Pancreas (tissue), 10 donors: ENCODE data around the gene RGS7BP. TPM values are rescaled to one million over a fixed set of nuclear protein-coding genes. Genes with fewer than 3 reads are reported as not detected.
A peak's percentile ranks its signal among the peaks of the same experiment; 100 is the strongest.

Source experiments
- ATAC-seq, 4 donors: fragments of 200-7000 bp; cut with Tn5 transposase; one replicate each; pipeline versions ENCODE4 v1.8.0 to v1.9.1; 2020; ENCODE audit warnings: mild to moderate bottlenecking in 4 of 4, moderate library complexity in 4 of 4
- DNase-seq, 6 donors: peaks; one replicate each; pipeline ENCODE4 v3.0.0-alpha.2; 2020
- FAIRE-seq: peaks from 2 replicates; lab custom pipeline; 2012; peaks lifted over from hg19 to GRCh38; lab: Jason Lieb, UNC
- H3K27ac ChIP-seq, 4 donors: fragments of 200-600 bp; sonication (generic); 1 replicate in 3 of 4; 2 replicates in 1 of 4; pipeline versions ENCODE4 v1.5.0 to v1.8.0; 2020
- H3K27me3 ChIP-seq, 4 donors: fragments of 200-600 bp; one replicate each; pipeline ENCODE4 v1.8.0; 2021
- H3K36me3 ChIP-seq, 3 donors: fragments of 200-600 bp; sonication (generic) in 1 of 3; one replicate each; pipeline versions ENCODE4 v1.5.0 to v1.8.0; 2020 to 2021
- H3K4me1 ChIP-seq, 3 donors: fragments of 200-600 bp; one replicate each; pipeline ENCODE4 v1.8.0; 2021
- H3K4me3 ChIP-seq, 4 donors: fragments of 200-600 bp; sonication (generic) in 2 of 4; one replicate each; pipeline versions ENCODE4 v1.5.0 to v1.8.0; 2020 to 2021
- H3K9me3 ChIP-seq, 4 donors: fragments of 200-600 bp; one replicate each; pipeline ENCODE4 v1.8.0; 2021
- CTCF ChIP-seq, 4 donors: fragments of 200-600 bp; sonication (generic) in 3 of 4; IDR thresholded peaks; one replicate each; pipeline versions ENCODE4 v1.5.0 to v1.8.0; 2021; ENCODE audit warnings: antibody characterized with exemption in 4 of 4
- WGBS, 2 donors: extraction: QIAGEN DNeasy Blood & Tissue Kit; methylation state at CpG; one replicate each; pipeline ENCODE4 v1.1.7; 2013; 5-methylcytosine and 5-hydroxymethylcytosine counted together
- intact Hi-C, 3 donors: fragments of 100-400 bp; cut with DNase I; formaldehyde crosslinking; loops; one replicate each; pipeline versions ENCODE4 v1.11.1 to v1.14.2; 2022
- polyA plus RNA-seq, 2 donors: library from polyadenylated mRNA; stranded (reverse); fragments of 200-250 nt; gene quantifications; one replicate each; pipeline ENCODE4 v1.2.3, GENCODE V29; 2013
- total RNA-seq, 6 donors: library from RNA; stranded (reverse); fragmentation: NEBNext Ultra II Directional in 4 of 6; extraction: Animal tissue kit (Norgen Biotek cat#: 25700) in 4 of 6; gene quantifications; one replicate each; pipeline versions ENCODE4 v1.2.1 to v1.2.4, GENCODE V29; 2021 to 2023
- donor health status: healthy with polysubstance abuse.
- donor health status: DM: no; HTN: no; CAD: no; lungs with moderate emphysema.
- donor health status: DM: no; HTN: no; CAD: no.
- donor health status: control.
- donor health status: control.
- donor health status: Bipolar disorder and iron deficiency.
- donor health status: DM: yes; HTN: yes; CAD: no.
- donor health status: DM: no; HTN: no; CAD: no.
- donor health status: DM: no; HTN: no; CAD: no.
- donor health status: DM: yes; HTN: yes; CAD: no.

RGS7BP gene
- total and polyA plus RNA-seq, 8 donors: 0.04 to 0.58 (median 0.15) TPM

GRCh38 chr5:64507264-64507605 lies 1.4 kb downstream of the RGS7BP start:
- no peak for FAIRE-seq
- Histone ChIP-seq H3K36me3 (no peaks in the 10 kb centered on the region), H3K27me3 (peaks cover 0 to 20% (median 0%) of the 10 kb centered on the region in 4 donors), H3K4me3 (peak overlapping the region in 1 of 4 donors; percentile 50), H3K4me1 (peaks cover 0 to 2% (median 0%) of the 10 kb centered on the region in 3 donors), H3K27ac (no peak overlapping the region), H3K9me3 (no peaks in the 10 kb centered on the region)
- ATAC-seq: no peak
- intact Hi-C loops: no loop called here
- no peak for TF ChIP-seq CTCF (IDR thresholded peaks at IDR 0.05)
- no peak for DNase-seq
- 20 to 26% methylated on average over 6 of the region's 6 CpGs for WGBS, 2 donors

- ATAC-seq (no peak), FAIRE-seq (no peak), DNase-seq (no peak)
- peaks cover 0 to 16% (median 0%) of the 10 kb centered on the region in 4 donors for H3K27me3 ChIP-seq
- intact Hi-C loops: no loop called here
- WGBS, 2 donors: 69 to 70% methylated on average over 7 of the region's 7 CpGs
- no peak overlapping the region for H3K4me3 ChIP-seq
- no peaks in the 10 kb centered on the region for H3K9me3 ChIP-seq
- no peak for TF ChIP-seq CTCF (IDR thresholded peaks at IDR 0.05)
- no peaks in the 10 kb centered on the region for H3K36me3 ChIP-seq
- peaks cover 0 to 2% (median 0%) of the 10 kb centered on the region in 3 donors for H3K4me1 ChIP-seq
- H3K27ac ChIP-seq: no peak overlapping the region
These were observed 4.0 kb downstream of the RGS7BP start for GRCh38 chr5:64509828-64510227.

GRCh38 chr5:64513492-64513891 lies 7.7 kb downstream of the RGS7BP start:
- Histone ChIP-seq H3K4me1 (no peaks in the 10 kb centered on the region), H3K27me3 (peaks cover 0 to 7% (median 0%) of the 10 kb centered on the region in 4 donors), H3K9me3 (no peaks in the 10 kb centered on the region), H3K4me3 (no peak overlapping the region), H3K27ac (no peak overlapping the region), H3K36me3 (no peaks in the 10 kb centered on the region)
- intact Hi-C loops: no loop called here
- 43 to 59% methylated on average over 5 of the region's 5 CpGs for WGBS, 2 donors
- no peak for DNase-seq
- TF ChIP-seq CTCF (IDR thresholded peaks at IDR 0.05): no peak
- no peak for FAIRE-seq
- ATAC-seq: no peak

GRCh38 chr5:64514612-64515011 lies 8.8 kb downstream of the RGS7BP start:
- WGBS, 2 donors: 73 to 83% methylated on average over 1 of the region's 1 CpG
- H3K9me3 ChIP-seq: no peaks in the 10 kb centered on the region
- DNase-seq: no peak
- no peak for ATAC-seq
- intact Hi-C loops: no loop called here
- no peak overlapping the region for H3K27ac ChIP-seq
- no peaks in the 10 kb centered on the region for H3K36me3 ChIP-seq
- FAIRE-seq: no peak
- H3K27me3 ChIP-seq: peaks cover 0 to under 1% (median 0%) of the 10 kb centered on the region in 4 donors
- no peaks in the 10 kb centered on the region for H3K4me1 ChIP-seq
- no peak for TF ChIP-seq CTCF (IDR thresholded peaks at IDR 0.05)
- H3K4me3 ChIP-seq: no peak overlapping the region

- FAIRE-seq: no peak
- intact Hi-C loops: no loop called here
These were observed 10.4 kb downstream of the RGS7BP start for GRCh38 chr5:64516216-64516615.

More at GRCh38 chr5:64516216-64516615, 10.4 kb downstream of the RGS7BP start:
- Histone ChIP-seq H3K9me3 (no peaks in the 10 kb centered on the region), H3K4me1 (no peaks in the 10 kb centered on the region), H3K27me3 (no peaks in the 10 kb centered on the region), H3K27ac (no peak overlapping the region), H3K4me3 (no peak overlapping the region), H3K36me3 (no peaks in the 10 kb centered on the region)
- 62 to 67% methylated on average over 4 of the region's 4 CpGs for WGBS, 2 donors
- no peak for DNase-seq
- no peak for TF ChIP-seq CTCF (IDR thresholded peaks at IDR 0.05)
- ATAC-seq: no peak
